ENCODE results near the gene NDOR1.

NDOR1 gene

DNA sequence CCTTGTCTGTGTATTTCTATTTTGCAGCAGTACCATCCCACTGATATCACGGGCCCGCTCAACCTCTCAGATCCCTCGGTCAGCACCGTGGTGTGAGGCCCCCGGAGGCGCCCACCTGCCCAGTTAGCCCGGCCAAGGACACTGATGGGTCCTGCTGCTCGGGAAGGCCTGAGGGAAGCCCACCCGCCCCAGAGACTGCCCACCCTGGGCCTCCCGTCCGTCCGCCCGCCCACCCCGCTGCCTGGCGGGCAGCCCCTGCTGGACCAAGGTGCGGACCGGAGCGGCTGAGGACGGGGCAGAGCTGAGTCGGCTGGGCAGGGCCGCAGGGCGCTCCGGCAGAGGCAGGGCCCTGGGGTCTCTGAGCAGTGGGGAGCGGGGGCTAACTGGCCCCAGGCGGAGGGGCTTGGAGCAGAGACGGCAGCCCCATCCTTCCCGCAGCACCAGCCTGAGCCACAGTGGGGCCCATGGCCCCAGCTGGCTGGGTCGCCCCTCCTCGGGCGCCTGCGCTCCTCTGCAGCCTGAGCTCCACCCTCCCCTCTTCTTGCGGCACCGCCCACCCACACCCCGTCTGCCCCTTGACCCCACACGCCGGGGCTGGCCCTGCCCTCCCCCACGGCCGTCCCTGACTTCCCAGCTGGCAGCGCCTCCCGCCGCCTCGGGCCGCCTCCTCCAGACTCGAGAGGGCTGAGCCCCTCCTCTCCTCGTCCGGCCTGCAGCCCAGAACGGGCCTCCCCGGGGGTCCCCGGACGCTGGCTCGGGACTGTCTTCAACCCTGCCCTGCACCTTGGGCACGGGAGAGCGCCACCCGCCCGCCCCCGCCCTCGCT, 37.5 kb upstream of the NDOR1 start:
- Histone ChIP-seq H3K4me1 (ENCODE audit: control insufficient read depth, low read length) (peaks cover 11% of the 10 kb centered on the region), H3K4me2 (ENCODE audit: low read length) (no peak overlapping the region), H3K79me2 (ENCODE audit: control insufficient read depth, low read length) (no peaks in the 10 kb centered on the region), H3F3A (ENCODE audit: control insufficient read depth, insufficient read depth) (no peaks in the 10 kb centered on the region), H3K9me2 (replicated peaks; ENCODE audit: control insufficient read depth, low read length) (no peaks in the 10 kb centered on the region), H3K9me3 (ENCODE audit: control insufficient read depth, insufficient read depth, low read length) (no peaks in the 10 kb centered on the region), H3K4me3 (ENCODE audit: low read length) (no peak overlapping the region), H3K27ac (ENCODE audit: low read depth, low read length) (no peak overlapping the region), H3K36me3 (ENCODE audit: control insufficient read depth, low read length) (no peaks in the 10 kb centered on the region), H4K20me1 (ENCODE audit: control insufficient read depth, insufficient read depth, low read depth, low read length) (no peaks in the 10 kb centered on the region), H3K27me3 (ENCODE audit: control insufficient read depth, low read length) (peaks cover 45% of the 10 kb centered on the region)
- TF ChIP-seq, protein P1, sequence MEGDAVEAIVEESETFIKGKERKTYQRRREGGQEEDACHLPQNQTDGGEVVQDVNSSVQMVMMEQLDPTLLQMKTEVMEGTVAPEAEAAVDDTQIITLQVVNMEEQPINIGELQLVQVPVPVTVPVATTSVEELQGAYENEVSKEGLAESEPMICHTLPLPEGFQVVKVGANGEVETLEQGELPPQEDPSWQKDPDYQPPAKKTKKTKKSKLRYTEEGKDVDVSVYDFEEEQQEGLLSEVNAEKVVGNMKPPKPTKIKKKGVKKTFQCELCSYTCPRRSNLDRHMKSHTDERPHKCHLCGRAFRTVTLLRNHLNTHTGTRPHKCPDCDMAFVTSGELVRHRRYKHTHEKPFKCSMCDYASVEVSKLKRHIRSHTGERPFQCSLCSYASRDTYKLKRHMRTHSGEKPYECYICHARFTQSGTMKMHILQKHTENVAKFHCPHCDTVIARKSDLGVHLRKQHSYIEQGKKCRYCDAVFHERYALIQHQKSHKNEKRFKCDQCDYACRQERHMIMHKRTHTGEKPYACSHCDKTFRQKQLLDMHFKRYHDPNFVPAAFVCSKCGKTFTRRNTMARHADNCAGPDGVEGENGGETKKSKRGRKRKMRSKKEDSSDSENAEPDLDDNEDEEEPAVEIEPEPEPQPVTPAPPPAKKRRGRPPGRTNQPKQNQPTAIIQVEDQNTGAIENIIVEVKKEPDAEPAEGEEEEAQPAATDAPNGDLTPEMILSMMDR (IDR thresholded peaks at IDR 0.05; ENCODE audit: low read depth, low read length, poor library complexity, severe bottlenecking) = no peak
- TF ChIP-seq EZH2phosphoT487 (IDR thresholded peaks at IDR 0.05; ENCODE audit: borderline replicate concordance, low read length) = no peak

- Histone ChIP-seq H3K4me3 (ENCODE audit: low read length) (no peak overlapping the region), H3K4me1 (ENCODE audit: control insufficient read depth, low read length) (peaks cover 17% of the 10 kb centered on the region), H4K20me1 (ENCODE audit: control insufficient read depth, insufficient read depth, low read depth, low read length) (no peaks in the 10 kb centered on the region), H3K9me2 (replicated peaks; ENCODE audit: control insufficient read depth, low read length) (no peaks in the 10 kb centered on the region), H3F3A (ENCODE audit: control insufficient read depth, insufficient read depth) (no peaks in the 10 kb centered on the region), H3K27me3 (ENCODE audit: control insufficient read depth, low read length) (peaks cover 45% of the 10 kb centered on the region), H3K4me2 (ENCODE audit: low read length) (peak overlapping the region; percentile 19; the same call in 1 of the 2 replicates), H3K79me2 (ENCODE audit: control insufficient read depth, low read length) (no peaks in the 10 kb centered on the region), H3K27ac (ENCODE audit: low read depth, low read length) (no peak overlapping the region), H3K9me3 (ENCODE audit: control insufficient read depth, insufficient read depth, low read length) (no peaks in the 10 kb centered on the region), H3K36me3 (ENCODE audit: control insufficient read depth, low read length) (no peaks in the 10 kb centered on the region)
- TF ChIP-seq EZH2phosphoT487 (IDR thresholded peaks at IDR 0.05; ENCODE audit: borderline replicate concordance, low read length) = no peak
- TF ChIP-seq, protein P1 (IDR thresholded peaks at IDR 0.05; ENCODE audit: low read depth, low read length, poor library complexity, severe bottlenecking) = no peak
These were observed 37.0 kb upstream of the NDOR1 start for GRCh38 chr9:137168573-137168903.

- no peaks in the 10 kb centered on the region for H3F3A ChIP-seq (ENCODE audit: control insufficient read depth, insufficient read depth)
- H3K27me3 ChIP-seq (ENCODE audit: control insufficient read depth, low read length) = peaks cover 45% of the 10 kb centered on the region
- no peaks in the 10 kb centered on the region for H4K20me1 ChIP-seq (ENCODE audit: control insufficient read depth, insufficient read depth, low read depth, low read length)
- no peak overlapping the region for H3K27ac ChIP-seq (ENCODE audit: low read depth, low read length)
- no peak overlapping the region; the same call in 1 of the 2 replicates for H3K4me3 ChIP-seq (ENCODE audit: low read length)
- H3K9me3 ChIP-seq (ENCODE audit: control insufficient read depth, insufficient read depth, low read length) = no peaks in the 10 kb centered on the region
- TF ChIP-seq, protein P1 (IDR thresholded peaks at IDR 0.05; ENCODE audit: low read depth, low read length, poor library complexity, severe bottlenecking) = no peak
- peak; percentile 92 for TF ChIP-seq EZH2phosphoT487 (IDR thresholded peaks at IDR 0.05; ENCODE audit: borderline replicate concordance, low read length)
- H3K9me2 ChIP-seq (replicated peaks; ENCODE audit: control insufficient read depth, low read length) = no peaks in the 10 kb centered on the region
- H3K4me2 ChIP-seq (ENCODE audit: low read length) = peak overlapping the region; percentile 19; the same call in 1 of the 2 replicates
- peaks cover 23% of the 10 kb centered on the region for H3K4me1 ChIP-seq (ENCODE audit: control insufficient read depth, low read length)
- H3K36me3 ChIP-seq (ENCODE audit: control insufficient read depth, low read length) = no peaks in the 10 kb centered on the region
- no peaks in the 10 kb centered on the region for H3K79me2 ChIP-seq (ENCODE audit: control insufficient read depth, low read length)
These were observed 36.3 kb upstream of the NDOR1 start for GRCh38 chr9:137168904-137169856.
